Sigmoid colon (tissue), 7 donors: ENCODE measurements around the gene SLC44A5. TPM values are rescaled to one million over a fixed set of nuclear protein-coding genes. Genes with fewer than 3 reads are reported as not detected.

Source experiments
- DNase-seq: peaks from one replicate; pipeline ENCODE4 v3.0.0-alpha.2; 2019
- H3K27ac ChIP-seq, 4 donors: fragments of 200-600 bp; sonication (generic); one replicate each; pipeline ENCODE4 v1.5.1; 2016 to 2019; ENCODE audit warnings: mild to moderate bottlenecking in 1 of 4
- H3K27me3 ChIP-seq, 3 donors: fragments of 200-600 bp; sonication (generic); one replicate each; pipeline ENCODE4 v1.5.1; 2019; ENCODE audit warnings: mild to moderate bottlenecking in 1 of 3
- H3K36me3 ChIP-seq, 4 donors: fragments of 200-600 bp; sonication (generic); one replicate each; pipeline ENCODE4 v1.5.1; 2016 to 2019
- H3K4me1 ChIP-seq, 4 donors: fragments of 200-600 bp; sonication (generic); one replicate each; pipeline ENCODE4 v1.5.1; 2017 to 2019
- H3K4me3 ChIP-seq, 4 donors: fragments of 200-600 bp; sonication (generic); one replicate each; pipeline ENCODE4 v1.5.1; 2017 to 2019; ENCODE audit warnings: mild to moderate bottlenecking in 2 of 4, moderate library complexity in 1 of 4
- H3K9me3 ChIP-seq, 4 donors: fragments of 200-600 bp in 3 of 4; sonication (generic) in 3 of 4; one replicate each; pipeline versions ENCODE4 v1.5.1 to v1.6.1; 2013 to 2019
- CTCF ChIP-seq, 4 experiments: fragments of 450-650 bp in 3 of 4; fragments of 200-600 bp in 1 of 4; IDR thresholded peaks; one replicate each; pipeline ENCODE4 v1.5.1; 2016 to 2019; ENCODE audit warnings: antibody characterized with exemption in 4 of 4, mild to moderate bottlenecking in 3 of 4, moderate library complexity in 2 of 4
- EP300 ChIP-seq, 4 donors: sonication (generic); formaldehyde crosslinking; IDR thresholded peaks; one replicate each; pipeline ENCODE4 v1.6.1; 2017; ENCODE audit warnings: antibody characterized with exemption in 4 of 4
- POLR2A ChIP-seq, 2 donors: fragments of 450-650 bp; IDR thresholded peaks; one replicate each; pipeline ENCODE4 v1.6.1; 2016; ENCODE audit warnings: antibody characterized with exemption in 2 of 2, mild to moderate bottlenecking in 2 of 2, moderate library complexity in 2 of 2
- POLR2AphosphoS5 ChIP-seq, 4 donors: sonication (generic); formaldehyde crosslinking; IDR thresholded peaks; one replicate each; pipeline ENCODE4 v1.6.1; 2017; ENCODE audit warnings: antibody characterized with exemption in 4 of 4
- WGBS, 2 donors: extraction: QIAGEN DNeasy Blood & Tissue Kit; methylation state at CpG; one replicate each; pipeline ENCODE4 v1.1.7; 2013; 5-methylcytosine and 5-hydroxymethylcytosine counted together
- intact Hi-C: fragments of 100-400 bp; cut with DNase I; formaldehyde crosslinking; loops from one replicate; pipeline ENCODE4 v1.15.1; 2023
- polyA plus RNA-seq, 3 donors: library from polyadenylated mRNA; stranded (reverse); fragments of 200-250 nt; gene quantifications; one replicate each; pipeline ENCODE4 v1.2.3, GENCODE V29; 2013
- total RNA-seq, 4 donors: library from RNA; depleted of rRNA; stranded (reverse); fragments of >200 nt; gene quantifications; one replicate each; pipeline ENCODE4 v1.1.0, GENCODE V29; 2016
- donor health status: healthy with polysubstance abuse.
- donor health status: Bipolar disorder and iron deficiency.
- donor health status: healthy.

The SLC44A5 gene
- total and polyA plus RNA-seq, 7 donors, result 0.36 to 1.4 (median 0.67) TPM; not detected in 1

GRCh38 chr1:75211648-75212047, 399.3 kb downstream of the SLC44A5 start:
- intact Hi-C loops, result no loop called here
- Histone ChIP-seq H3K9me3 (no peaks in the 10 kb centered on the region), H3K4me3 (no peak overlapping the region), H3K4me1 (no peaks in the 10 kb centered on the region), H3K27me3 (no peaks in the 10 kb centered on the region), H3K36me3 (no peaks in the 10 kb centered on the region), H3K27ac (no peak overlapping the region)
- TF ChIP-seq POLR2A (IDR thresholded peaks at IDR 0.05), result no peak
- 62 to 79% methylated on average over 1 of the region's 1 CpG for WGBS, 2 donors
- DNase-seq, result no peak

GRCh38 chr1:75208862-75209261, 402.1 kb downstream of the SLC44A5 start:
- Histone ChIP-seq H3K4me3 (no peak overlapping the region), H3K27ac (no peak overlapping the region), H3K9me3 (no peaks in the 10 kb centered on the region), H3K27me3 (no peaks in the 10 kb centered on the region), H3K36me3 (no peaks in the 10 kb centered on the region), H3K4me1 (no peaks in the 10 kb centered on the region)
- TF ChIP-seq EP300 (IDR thresholded peaks at IDR 0.05), result no peak
- TF ChIP-seq POLR2AphosphoS5 (IDR thresholded peaks at IDR 0.05), result no peak
- no peak for TF ChIP-seq POLR2A (IDR thresholded peaks at IDR 0.05)
- no peak for TF ChIP-seq CTCF (IDR thresholded peaks at IDR 0.05)
- DNase-seq, result no peak
- intact Hi-C loops, result no loop called here

DNA sequence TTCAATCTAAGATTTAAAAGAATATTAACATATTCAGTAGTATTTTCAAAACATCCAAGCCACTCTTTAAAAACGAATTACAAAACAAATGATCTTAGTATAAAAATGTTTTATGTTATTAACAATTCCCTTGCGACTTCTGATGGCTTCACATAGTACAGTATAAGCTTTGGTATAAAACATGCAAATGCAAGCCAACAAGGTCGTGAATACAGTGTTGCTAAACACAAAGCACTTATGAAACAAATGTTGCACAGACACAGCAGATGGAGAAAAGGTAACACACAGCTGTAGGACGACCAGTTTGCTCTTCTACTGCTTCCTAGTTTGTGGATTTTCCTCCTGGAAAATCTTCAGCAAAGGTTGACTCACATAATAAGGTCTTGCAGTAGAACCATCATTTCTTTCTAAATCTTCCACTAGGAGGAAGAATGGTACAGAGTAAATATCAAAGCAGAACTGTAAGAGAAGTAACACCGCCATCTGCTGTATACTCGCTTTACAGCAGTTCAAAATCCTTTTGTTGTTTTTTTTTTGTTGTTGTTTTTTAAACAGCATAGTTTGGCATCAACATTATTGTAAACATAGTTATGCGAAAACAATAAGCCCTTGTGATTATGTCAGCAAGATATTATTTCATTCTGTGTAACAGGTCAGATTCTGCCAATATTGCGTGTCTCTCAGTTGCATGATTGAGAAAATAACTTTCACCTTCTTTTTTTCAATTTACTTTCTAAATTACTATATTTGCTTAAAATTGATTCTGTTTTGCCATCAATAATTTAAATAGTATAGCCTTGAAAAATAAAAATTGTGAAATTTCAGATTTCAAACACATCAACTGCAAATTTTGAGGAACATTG, 407.3 kb downstream of the SLC44A5 start:
- no peak for TF ChIP-seq POLR2AphosphoS5 (IDR thresholded peaks at IDR 0.05)
- peak in 3 of 4 experiments; percentile 17 to 48 (median 47) for TF ChIP-seq CTCF (IDR thresholded peaks at IDR 0.05)
- 19 to 33% methylated on average over 8 of the region's 8 CpGs for WGBS, 2 donors

DNA sequence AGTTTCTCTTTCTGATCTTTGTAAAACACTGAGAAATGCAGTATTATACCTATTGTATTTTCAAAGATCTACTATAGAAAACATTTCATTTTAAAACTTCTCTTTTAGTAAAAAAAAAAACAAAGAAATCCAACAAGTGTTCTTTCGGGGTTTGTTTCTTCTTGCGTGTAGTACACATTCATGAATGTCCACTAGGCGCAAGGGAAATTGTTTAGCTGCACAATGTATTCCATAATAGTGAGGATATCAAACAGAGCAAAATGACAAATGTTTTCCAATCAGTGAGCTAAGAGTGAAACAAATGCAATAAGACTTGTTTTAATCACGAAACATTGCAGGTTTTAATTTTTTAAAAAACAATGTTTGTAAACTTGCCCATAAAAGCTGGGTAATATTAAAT, 408.2 kb downstream of the SLC44A5 start:
- no peak for TF ChIP-seq CTCF (IDR thresholded peaks at IDR 0.05)
- no peak for TF ChIP-seq POLR2A (IDR thresholded peaks at IDR 0.05)
- no peak for TF ChIP-seq EP300 (IDR thresholded peaks at IDR 0.05)
- no peak for TF ChIP-seq POLR2AphosphoS5 (IDR thresholded peaks at IDR 0.05)
- Histone ChIP-seq H3K27me3 (no peaks in the 10 kb centered on the region), H3K4me1 (no peaks in the 10 kb centered on the region), H3K36me3 (no peaks in the 10 kb centered on the region), H3K9me3 (no peaks in the 10 kb centered on the region), H3K4me3 (no peak overlapping the region), H3K27ac (no peak overlapping the region)
- 77 to 93% methylated on average over 4 of the region's 4 CpGs for WGBS, 2 donors
- DNase-seq, result no peak
- intact Hi-C loops, result loop anchor here (5.0 kb wide), 1 partner anchor 430 kb away; no protein-coding TSS in a partner anchor

More for the DNA sequence above, 407.3 kb downstream of the SLC44A5 start:
- intact Hi-C loops, result loop anchor here (5.0 kb wide), 1 partner anchor 431 kb away; no protein-coding TSS in a partner anchor
- no peak overlapping the region for H3K27ac ChIP-seq
- no peak for DNase-seq
- no peaks in the 10 kb centered on the region for H3K36me3 ChIP-seq
- no peaks in the 10 kb centered on the region for H3K4me1 ChIP-seq
- no peaks in the 10 kb centered on the region for H3K9me3 ChIP-seq
- H3K27me3 ChIP-seq, result no peaks in the 10 kb centered on the region
- H3K4me3 ChIP-seq, result no peak overlapping the region

DNA sequence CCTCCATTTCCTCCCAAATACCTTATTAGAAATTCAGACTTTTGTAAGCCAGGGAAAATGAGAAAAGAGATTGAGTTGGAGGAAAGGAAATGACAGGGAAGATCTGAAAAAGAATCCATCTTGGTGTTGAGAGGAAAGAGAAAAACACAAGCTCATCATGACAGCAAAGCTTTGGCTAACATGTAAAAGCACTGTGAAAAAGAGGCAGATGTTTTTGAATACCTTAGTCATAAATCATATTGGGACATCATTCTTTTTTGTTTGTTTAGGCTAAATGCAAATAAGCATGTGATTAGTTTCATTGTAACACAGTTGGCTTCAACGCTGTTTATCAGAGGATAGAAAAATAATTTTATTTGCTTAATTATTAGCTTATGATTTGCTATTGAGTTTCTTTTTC, 412.2 kb downstream of the SLC44A5 start:
- H3K4me3 ChIP-seq, result no peak overlapping the region
- no peak for DNase-seq
- 23 to 82% methylated on average over 1 of the region's 1 CpG for WGBS, 2 donors
- TF ChIP-seq CTCF (IDR thresholded peaks at IDR 0.05) (no peak), EP300 (IDR thresholded peaks at IDR 0.05) (no peak), POLR2AphosphoS5 (IDR thresholded peaks at IDR 0.05) (no peak), POLR2A (IDR thresholded peaks at IDR 0.05) (no peak)
- intact Hi-C loops, result no loop called here
- H3K4me1 ChIP-seq, result no peaks in the 10 kb centered on the region
- no peak overlapping the region for H3K27ac ChIP-seq
- H3K9me3 ChIP-seq, result no peaks in the 10 kb centered on the region
- no peaks in the 10 kb centered on the region for H3K27me3 ChIP-seq
- H3K36me3 ChIP-seq, result no peaks in the 10 kb centered on the region
